MG63 (cell line): ENCODE measurements around the gene MED8. TPM values are rescaled to one million over a fixed set of nuclear protein-coding genes. Genes with fewer than 3 reads are reported as not detected.
"Not testable (repeated sequence)": the region's sequence is repeated elsewhere in the genome, so short reads cannot be mapped to it uniquely, and the experiment has no call there.

Experiments
- DNase-seq: peaks from one replicate; pipeline ENCODE4 v3.0.0-alpha.2; 2020
- H3K27me3 ChIP-seq: fragments of 250-450 bp; sonication (Bioruptor Pico); 2 replicates; pipeline ENCODE4 v1.5.1; 2020; ENCODE audit warnings: mild to moderate bottlenecking, moderate library complexity
- H3K36me3 ChIP-seq: fragments of 250-450 bp; sonication (Bioruptor Pico); 2 replicates; pipeline ENCODE4 v1.5.1; 2020; ENCODE audit warnings: mild to moderate bottlenecking, moderate library complexity
- H3K4me3 ChIP-seq: fragments of 250-450 bp; sonication (Bioruptor Pico); 2 replicates; pipeline ENCODE4 v1.5.1; 2020; ENCODE audit warnings: mild to moderate bottlenecking, moderate library complexity
- H3K9me3 ChIP-seq: fragments of 250-450 bp; sonication (Bioruptor Pico); 2 replicates; pipeline ENCODE4 v1.5.1; 2020; ENCODE audit warnings: mild to moderate bottlenecking, moderate library complexity
- total RNA-seq: library from RNA; depleted of rRNA; stranded (reverse); fragments of >200 nt; shearing (Covaris generic); gene quantifications from 2 replicates; pipeline ENCODE4 v1.2.3, GENCODE V29; 2014; ENCODE audit warnings: low replicate concordance

Gene MED8
- total RNA-seq, 1 experiment from 2014 or later: 60.4 TPM

DNA sequence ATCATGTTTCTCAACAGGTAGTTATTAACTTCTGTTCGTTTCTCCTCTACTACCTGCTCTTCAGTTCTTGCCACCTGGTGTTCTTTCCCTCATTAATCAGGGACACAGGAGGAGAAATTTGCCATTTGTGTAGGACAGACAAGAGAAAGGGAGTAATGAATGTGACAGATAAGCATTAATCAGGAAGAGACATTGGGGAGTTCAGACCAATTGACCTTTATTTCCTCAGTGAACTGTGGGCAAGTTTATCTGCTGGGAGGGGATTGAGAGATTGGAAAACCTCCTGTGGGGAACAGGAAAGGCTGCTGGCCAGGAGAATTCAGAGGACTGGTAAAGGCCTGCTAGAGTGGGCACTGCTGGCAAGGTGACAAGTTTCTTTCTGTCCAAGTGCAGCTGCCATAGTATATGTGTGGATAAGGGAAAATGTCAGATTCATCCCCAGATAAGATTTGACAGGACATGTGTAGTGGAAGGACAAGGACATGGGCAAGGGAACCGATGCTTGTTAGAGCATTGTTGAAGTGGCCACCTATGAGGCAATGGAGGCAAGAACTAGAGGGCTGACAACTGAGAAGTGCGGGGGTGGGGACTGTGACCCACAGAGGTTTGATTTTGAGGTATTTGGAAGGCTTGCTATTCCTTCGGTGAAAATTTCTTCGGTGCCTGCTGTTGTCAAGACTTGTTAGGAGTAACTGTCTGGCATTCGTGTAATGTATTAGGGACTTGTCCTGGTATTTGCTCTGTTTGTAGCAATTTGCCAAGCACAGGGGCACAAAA, 12.7 kb upstream of the MED8 start:
- Histone ChIP-seq H3K36me3 (peaks cover 33% of the 10 kb centered on the region), H3K9me3 (no peaks in the 10 kb centered on the region), H3K4me3 (no peak overlapping the region), H3K27me3 (no peaks in the 10 kb centered on the region)
- DNase-seq: no peak

DNA sequence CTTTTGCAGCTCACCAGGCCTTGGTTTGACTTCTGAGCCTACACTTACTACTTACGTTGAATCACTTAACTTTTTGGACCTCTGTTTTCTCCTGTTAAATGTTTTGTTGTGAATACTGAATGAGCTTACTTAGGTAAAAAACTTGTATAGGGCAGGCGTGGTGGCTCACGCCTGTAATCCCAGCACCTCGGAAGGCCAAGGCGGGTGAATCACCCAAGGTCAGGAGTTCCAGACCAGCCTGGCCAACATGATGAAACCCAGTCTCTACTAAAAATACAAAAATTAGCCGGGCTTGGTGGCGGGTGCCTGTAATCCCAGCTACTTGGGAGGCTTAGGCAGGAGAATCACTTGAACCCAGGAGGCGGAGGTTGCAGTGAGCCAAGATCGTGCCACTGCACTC, 10.8 kb upstream of the MED8 start:
- not testable (repeated sequence) for H3K27me3 ChIP-seq, H3K4me3 ChIP-seq, DNase-seq, H3K9me3 ChIP-seq
- peaks cover 20% of the 10 kb centered on the region for H3K36me3 ChIP-seq

DNA sequence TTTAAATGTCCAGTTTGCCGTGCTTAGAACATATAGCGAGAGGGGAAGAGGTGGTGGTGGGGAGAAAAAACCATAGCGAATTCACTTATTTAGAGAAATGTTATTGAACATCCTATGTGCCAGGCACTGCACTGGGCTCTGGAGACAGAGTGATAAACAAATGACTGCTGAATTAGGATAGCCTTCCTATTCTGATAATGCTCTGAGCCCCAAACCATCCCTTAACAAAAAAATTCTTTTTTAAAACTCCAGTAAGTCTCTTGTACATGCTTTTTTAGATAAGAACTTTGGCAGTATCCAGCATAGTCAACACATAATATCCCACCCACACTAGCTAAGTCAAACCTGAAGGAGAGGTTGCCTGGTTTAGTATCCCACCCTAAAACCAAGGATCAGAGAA, 8.6 kb upstream of the MED8 start:
- no peaks in the 10 kb centered on the region for H3K9me3 ChIP-seq
- no peak for DNase-seq
- H3K4me3 ChIP-seq: no peak overlapping the region
- peaks cover 3% of the 10 kb centered on the region for H3K36me3 ChIP-seq
- no peaks in the 10 kb centered on the region for H3K27me3 ChIP-seq

DNA sequence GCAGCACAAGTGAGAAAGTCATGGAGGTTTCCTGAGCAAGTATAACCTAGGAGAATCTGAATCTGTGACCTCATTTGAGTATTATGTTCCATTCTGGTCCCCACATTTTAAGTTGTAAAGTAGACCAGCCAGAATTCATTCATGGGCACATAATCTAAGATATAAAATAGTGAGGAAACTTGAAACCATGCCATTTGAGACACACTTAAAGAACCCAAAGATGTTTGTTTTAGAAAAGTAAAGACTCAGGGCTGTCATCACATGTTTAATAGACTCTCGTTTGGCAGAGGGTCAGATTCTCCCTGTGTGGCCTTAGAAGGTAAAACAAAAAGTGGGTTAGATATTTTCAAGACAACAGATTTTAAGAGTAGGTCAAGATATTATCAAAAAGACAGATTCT, 6.5 kb upstream of the MED8 start:
- Histone ChIP-seq H3K9me3 (no peaks in the 10 kb centered on the region), H3K27me3 (no peaks in the 10 kb centered on the region), H3K36me3 (peaks cover 3% of the 10 kb centered on the region), H3K4me3 (no peak overlapping the region)
- no peak for DNase-seq

DNA sequence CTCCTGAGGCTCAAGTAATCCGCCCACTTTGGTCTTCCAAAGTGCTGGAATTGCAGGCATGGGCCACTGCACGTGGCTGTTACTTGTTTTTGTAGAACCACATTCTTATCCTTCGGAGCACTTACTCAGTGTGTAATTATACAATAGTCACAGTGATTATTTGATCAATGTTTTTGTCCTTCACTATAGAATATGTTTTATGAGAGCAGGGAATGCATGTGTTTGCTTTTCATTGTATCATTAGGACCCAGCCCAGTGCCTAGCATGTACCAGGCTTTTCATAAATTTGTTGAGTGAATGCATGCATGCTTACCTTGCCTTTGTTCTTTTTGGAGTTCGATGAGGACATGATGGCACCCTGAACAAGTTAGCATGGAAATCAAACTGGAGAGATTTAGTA, 5.9 kb upstream of the MED8 start:
- H3K27me3 ChIP-seq: no peaks in the 10 kb centered on the region
- no peak for DNase-seq
- H3K36me3 ChIP-seq: peaks cover 3% of the 10 kb centered on the region
- H3K4me3 ChIP-seq: no peak overlapping the region
- no peaks in the 10 kb centered on the region for H3K9me3 ChIP-seq

DNA sequence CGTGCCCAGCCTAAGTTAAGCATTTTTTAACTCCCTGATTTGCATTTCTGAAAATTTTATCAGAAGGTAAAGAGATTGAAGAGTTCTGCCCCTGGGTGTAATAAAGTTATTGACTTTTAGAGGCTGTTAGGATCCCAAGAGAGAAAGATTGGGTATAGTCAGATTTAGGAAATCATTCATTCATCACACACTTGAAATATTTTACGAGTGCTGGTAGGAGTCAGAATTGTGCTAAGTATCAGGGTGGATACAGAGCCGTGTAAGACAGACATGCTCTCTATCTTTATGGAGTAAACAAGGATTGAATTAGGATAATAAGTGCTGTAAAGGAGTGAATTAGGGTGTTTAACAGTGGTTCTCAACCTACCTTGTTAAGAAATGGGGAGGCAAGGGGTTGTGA, 3.1 kb upstream of the MED8 start:
- Histone ChIP-seq H3K4me3 (no peak overlapping the region), H3K9me3 (no peaks in the 10 kb centered on the region), H3K27me3 (no peaks in the 10 kb centered on the region), H3K36me3 (peaks cover 12% of the 10 kb centered on the region)
- no peak for DNase-seq

DNA sequence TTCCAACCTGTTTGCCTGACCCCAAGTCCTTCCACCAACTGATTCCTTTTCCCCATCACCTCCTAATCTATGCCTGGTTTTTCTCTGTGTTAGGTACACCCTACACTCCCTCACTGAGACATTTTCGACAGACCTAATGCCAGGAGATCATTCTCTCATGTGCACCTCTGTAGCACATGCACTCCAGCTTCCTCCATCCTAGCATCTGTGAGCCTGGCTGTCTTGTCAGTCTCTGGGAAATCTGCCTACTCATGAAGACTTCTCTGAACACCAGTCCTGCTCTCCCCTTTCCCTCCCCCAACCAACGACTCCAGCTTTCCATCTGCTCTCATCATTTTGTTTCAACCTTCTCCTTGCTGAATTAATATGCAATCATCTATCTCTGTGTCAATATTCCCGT, 987 bp downstream of the MED8 start:
- Histone ChIP-seq H3K4me3 (peak overlapping the region; percentile 85), H3K27me3 (no peaks in the 10 kb centered on the region), H3K9me3 (no peaks in the 10 kb centered on the region), H3K36me3 (peaks cover 50% of the 10 kb centered on the region)
- DNase-seq: no peak

DNA sequence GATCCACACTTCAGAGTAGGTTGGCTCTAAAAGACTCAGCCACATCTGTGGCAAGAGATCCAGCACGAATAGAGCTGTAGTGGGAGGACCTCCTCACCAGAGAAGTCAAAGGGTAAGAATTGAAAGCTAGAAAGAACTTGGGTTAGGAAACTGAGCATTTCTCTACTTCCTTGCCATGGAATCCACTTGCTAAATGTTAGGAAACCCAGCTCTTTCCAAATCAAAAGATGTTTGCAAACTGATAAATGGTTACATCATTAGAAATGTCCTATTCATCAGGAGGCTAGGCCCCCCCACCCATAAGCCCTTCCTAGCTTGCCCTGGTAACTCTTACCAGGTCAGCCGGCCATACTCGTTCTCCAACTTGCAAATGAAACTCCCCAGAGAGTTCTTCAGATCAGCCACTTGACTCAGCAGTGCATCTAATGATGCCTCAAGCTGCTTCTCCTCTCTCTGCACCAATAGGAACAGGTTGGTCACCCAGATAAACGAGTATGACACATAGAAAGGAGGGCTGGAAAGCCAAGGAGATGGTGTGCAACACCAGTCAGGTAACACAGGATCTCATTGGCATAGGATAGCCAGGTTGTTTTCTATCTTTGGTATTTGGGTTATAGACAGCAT, 1.5 kb downstream of the MED8 start:
- peaks cover 55% of the 10 kb centered on the region for H3K36me3 ChIP-seq
- H3K9me3 ChIP-seq: no peaks in the 10 kb centered on the region
- DNase-seq: no peak
- H3K27me3 ChIP-seq: no peaks in the 10 kb centered on the region
- peak overlapping the region; percentile 85 for H3K4me3 ChIP-seq

DNA sequence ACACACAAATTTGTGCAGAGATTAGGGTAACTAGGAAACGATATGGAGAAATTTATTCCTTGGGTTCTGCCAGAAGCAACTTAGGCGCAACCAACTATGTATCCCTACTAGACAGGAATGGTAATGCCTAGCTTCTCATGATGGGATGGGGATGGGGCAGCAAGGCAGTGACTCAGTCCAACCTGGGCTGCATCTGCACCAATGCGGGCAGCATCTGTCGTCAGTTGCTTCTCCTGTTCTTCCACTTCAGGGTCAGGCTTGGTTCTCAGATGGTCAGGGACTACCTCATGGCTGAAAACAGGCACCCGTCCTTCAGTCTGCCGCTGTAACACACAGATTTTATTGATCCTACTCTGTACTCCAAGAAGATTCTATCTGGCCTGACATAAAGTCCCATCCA, 2.9 kb downstream of the MED8 start:
- no peaks in the 10 kb centered on the region for H3K9me3 ChIP-seq
- no peaks in the 10 kb centered on the region for H3K27me3 ChIP-seq
- no peak overlapping the region for H3K4me3 ChIP-seq
- peaks cover 61% of the 10 kb centered on the region for H3K36me3 ChIP-seq
- DNase-seq: no peak

DNA sequence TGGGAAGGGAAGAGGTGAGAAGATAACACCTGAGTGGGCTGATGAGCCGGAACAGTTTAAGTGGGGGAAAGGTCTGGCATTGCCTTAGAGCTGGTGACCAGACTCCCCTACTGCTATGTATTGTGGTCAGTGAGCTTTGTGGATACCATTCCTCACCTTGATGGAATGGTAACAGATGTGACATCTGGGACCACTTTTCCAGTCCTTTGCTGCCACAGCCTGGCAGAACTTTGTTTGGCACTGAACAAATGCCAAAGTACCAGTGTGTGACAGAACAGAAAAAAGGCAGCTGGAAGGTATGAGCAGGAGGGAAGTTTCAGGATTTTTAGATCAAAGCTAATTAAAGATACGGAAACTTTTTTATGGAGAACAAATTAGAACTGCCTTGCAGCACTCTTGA, 6.2 kb downstream of the MED8 start:
- peaks cover 70% of the 10 kb centered on the region for H3K36me3 ChIP-seq
- no peaks in the 10 kb centered on the region for H3K9me3 ChIP-seq
- H3K27me3 ChIP-seq: no peaks in the 10 kb centered on the region
- no peak overlapping the region for H3K4me3 ChIP-seq
- no peak for DNase-seq

DNA sequence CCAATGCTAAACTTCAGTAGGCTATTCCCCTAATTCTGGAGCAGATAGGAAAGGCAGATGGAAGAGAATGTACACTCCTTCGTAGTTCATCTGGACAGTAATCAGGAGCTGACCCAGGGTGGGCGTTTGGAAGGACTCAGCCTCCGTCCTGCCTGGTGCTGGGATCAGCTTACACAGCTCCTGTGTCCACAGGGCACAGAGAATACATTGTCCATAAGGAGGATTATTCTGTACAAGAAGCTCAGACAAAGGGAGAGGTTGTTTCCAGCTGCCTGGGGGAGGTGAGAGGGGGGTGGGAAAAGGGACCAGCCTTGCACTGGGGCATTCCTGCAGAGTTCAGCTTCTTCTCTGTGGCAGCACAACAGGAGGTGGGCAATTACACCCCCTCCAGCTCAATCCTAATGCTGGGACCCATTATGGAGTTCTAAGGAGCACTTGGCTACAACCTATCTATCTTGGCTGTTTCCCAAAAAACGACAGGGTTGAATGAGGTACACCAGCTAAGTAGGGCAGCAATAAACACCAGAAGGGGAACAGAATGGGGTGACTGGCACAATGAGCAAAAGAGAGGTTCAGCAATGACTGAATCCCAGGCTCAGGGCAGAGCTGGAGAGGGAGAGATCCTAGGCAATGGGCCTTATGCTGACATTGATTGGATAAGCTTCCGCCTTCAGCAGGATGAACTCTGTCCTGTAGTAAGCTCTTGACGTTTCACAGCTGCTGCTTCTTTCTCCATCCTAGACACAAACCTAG, 7.4 kb downstream of the MED8 start:
- no peak overlapping the region for H3K4me3 ChIP-seq
- no peaks in the 10 kb centered on the region for H3K27me3 ChIP-seq
- DNase-seq: no peak
- peaks cover 61% of the 10 kb centered on the region for H3K36me3 ChIP-seq
- no peaks in the 10 kb centered on the region for H3K9me3 ChIP-seq

DNA sequence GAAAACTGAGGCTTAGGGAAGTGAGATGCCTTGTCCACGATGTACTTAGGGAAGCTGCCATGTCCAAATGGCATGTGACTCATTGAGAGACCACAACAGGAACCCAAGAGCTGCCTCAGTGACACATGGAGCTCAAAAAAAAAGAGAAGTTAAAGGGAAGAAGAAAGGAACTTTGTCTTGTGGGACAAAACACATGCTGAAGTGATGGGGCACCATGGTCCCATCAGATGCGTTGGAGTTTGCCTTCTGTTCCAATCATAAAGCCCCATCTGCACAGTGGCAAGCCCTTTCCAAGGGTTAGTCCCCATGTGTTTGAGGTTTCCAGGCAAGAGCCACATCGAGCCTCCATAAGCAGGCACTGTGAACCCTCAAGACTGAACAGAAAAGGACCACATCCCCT, 8.0 kb downstream of the MED8 start:
- no peak overlapping the region for H3K4me3 ChIP-seq
- no peaks in the 10 kb centered on the region for H3K27me3 ChIP-seq
- DNase-seq: no peak
- H3K9me3 ChIP-seq: no peaks in the 10 kb centered on the region
- H3K36me3 ChIP-seq: peaks cover 56% of the 10 kb centered on the region

DNA sequence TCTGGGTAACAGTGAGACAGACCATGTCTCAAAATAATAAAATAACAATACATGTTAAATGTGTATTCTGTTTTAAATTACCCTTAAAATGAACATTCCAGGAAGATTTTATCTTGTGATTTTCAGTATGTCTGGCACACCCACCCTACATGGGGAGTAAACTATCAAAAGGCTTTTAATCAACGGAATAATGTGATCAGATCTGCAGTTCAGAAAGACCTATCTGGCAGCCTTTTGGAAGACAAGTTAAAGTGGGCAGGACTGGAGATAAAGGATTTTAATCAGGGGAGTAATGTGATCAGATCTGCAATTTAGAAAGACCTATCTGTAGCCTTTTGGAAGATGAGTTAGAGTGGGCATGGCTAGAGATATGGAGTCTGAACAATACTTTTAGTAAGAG, 10.1 kb downstream of the MED8 start:
- no peak overlapping the region for H3K4me3 ChIP-seq

DNA sequence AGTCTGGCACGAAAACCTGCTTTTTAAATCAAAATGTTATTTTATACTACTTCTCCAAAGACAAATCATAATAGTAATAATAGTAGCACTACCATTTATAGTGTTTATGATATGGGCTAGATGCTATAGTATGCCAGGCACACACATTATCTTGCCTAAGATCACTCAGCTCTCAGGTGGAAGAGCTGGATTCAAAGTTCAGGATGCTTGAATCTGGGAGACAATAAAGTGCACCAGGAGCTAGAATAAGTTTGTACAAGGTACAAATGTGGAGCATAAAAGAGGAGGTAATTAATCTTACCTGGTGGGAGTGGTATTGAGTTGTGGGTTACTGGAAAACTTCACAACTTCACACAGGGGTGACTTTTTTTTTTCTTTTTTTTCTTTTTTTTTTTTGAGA, 11.8 kb downstream of the MED8 start:
- Histone ChIP-seq H3K27me3 (no peaks in the 10 kb centered on the region), H3K36me3 (peaks cover 23% of the 10 kb centered on the region), H3K9me3 (no peaks in the 10 kb centered on the region), H3K4me3 (no peak overlapping the region)
- DNase-seq: no peak

More for the DNA sequence above, 10.1 kb downstream of the MED8 start:
- H3K27me3 ChIP-seq: no peaks in the 10 kb centered on the region
- no peaks in the 10 kb centered on the region for H3K9me3 ChIP-seq
- no peak for DNase-seq
- peaks cover 39% of the 10 kb centered on the region for H3K36me3 ChIP-seq

DNA sequence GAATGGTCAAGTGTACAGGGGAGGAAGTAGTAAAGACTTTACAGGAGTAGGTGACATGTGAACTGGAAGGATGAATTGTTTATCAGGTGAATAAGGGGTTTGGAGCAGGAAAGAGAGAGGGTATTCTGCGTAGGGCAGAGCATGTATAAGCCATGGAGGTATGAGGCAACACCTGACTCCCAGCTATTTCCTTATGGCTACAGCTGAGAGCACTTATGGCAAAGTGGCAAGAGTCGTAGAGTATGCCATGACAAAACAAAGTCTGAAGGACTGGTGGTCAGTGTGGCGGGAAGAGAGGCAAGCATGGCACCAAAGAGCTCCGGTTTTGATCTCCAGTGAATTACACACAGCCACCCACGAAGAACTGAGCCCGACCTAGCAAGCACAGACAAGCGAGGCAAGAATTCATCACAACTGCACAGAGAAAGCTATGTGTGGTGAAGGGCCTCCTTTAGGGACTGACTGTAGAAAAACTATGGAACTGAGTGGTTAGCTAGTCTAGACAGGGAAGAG, 12.8 kb downstream of the MED8 start:
- Histone ChIP-seq H3K27me3 (no peaks in the 10 kb centered on the region), H3K36me3 (peaks cover 25% of the 10 kb centered on the region), H3K4me3 (no peak overlapping the region), H3K9me3 (no peaks in the 10 kb centered on the region)
- no peak for DNase-seq

DNA sequence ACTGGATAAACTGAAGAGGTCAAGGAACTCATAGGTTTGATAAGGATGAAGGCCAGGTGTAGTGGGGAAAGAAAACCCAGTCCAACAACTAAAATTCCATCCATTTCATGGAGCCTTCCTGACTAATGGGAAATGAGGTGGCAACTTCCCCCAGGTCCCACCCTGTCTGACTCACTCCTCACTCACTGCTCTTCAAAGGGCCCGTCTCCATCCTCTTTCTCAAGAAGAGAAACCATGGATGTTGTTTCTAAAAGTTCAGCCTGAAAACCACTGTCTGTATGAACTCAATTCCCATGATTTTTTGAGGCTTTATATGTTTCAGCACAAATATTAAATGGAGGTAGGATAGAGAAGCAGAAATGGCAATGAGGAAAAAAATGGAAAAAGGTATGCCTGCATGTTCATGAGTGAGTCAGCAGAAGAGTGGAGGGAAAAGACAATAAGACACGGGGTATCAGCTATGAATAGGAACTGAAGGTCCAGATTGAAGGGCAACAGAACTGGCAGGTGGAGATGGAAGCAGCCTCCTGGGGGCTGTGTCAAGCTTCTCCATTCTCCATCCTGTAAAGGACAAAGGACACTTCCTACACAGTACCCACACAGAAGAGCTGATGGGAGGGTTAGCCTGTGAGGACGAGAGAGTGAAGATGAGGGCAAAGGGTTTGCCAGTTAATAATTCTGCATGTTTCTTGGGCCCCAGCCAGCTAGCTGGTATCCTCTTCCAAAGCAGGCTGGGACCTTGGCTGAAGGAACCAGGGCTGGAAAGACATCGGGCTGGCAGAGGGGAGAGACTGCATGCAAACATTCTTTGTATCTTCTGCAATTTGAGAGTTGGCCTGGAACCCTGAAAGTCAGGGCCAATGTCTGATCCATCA, 16.3 kb downstream of the MED8 start:
- peak; percentile 80 for DNase-seq
- H3K4me3 ChIP-seq: no peak overlapping the region
- peaks cover 23% of the 10 kb centered on the region for H3K36me3 ChIP-seq

DNA sequence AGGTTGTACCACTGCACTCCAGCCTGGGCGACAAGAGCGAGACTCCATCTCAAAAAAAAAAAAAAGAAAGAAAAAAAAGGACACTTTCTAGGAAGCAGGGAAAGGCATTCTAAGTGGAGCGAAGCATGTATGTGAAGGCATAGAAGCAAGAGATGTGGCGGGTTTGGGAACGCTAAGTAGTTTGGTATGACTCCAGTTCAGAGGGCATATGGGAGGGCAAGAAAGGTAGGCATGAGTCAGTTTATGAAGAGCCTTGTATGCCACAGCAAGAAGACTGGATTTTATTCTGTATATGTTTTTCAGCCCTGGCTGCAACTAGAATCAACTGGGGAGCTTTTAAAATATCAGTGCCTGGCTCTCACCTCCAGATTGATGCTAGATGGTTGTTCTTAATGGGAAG, 17.4 kb downstream of the MED8 start:
- H3K4me3 ChIP-seq: no peak overlapping the region
- H3K27me3 ChIP-seq: no peaks in the 10 kb centered on the region
- DNase-seq: no peak
- no peaks in the 10 kb centered on the region for H3K9me3 ChIP-seq
- peaks cover 19% of the 10 kb centered on the region for H3K36me3 ChIP-seq

More for the DNA sequence above, 16.3 kb downstream of the MED8 start:
- no peaks in the 10 kb centered on the region for H3K27me3 ChIP-seq
- H3K9me3 ChIP-seq: no peaks in the 10 kb centered on the region
